Anterior cingulate cortex (tissue), 58 donors: ENCODE measurements around the gene AGT.
A peak's percentile ranks its signal among the peaks of the same experiment; 100 is the strongest.
"Not testable (repeated sequence)": the region's sequence is repeated elsewhere in the genome, so short reads cannot be mapped to it uniquely, and the experiment has no call there.

Source experiments
- DNase-seq, 58 donors: peaks; one replicate each; lab custom pipeline; 2025; lab: John Stamatoyannopoulos, UW

The AGT gene

DNA sequence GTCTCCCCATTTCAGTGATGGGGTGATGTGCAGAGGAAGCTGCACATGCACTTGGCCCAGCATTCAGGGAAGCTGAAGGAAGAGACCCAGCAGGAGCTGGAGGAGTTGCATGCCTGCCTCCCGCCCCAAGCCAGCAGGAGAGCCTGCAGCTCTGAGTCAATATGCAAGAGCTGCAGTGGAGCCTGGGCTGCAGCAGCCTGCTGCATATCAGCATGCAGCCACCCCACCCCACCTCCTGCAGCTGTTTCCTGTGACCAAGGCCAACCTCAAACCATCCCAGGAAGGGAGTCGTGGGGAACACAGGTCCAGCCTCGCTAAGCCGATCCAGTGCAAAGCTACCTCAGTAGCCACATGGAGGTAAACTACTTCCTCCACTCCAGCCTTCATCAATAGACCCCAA, 18.9 kb downstream of the AGT start:
- no peak for DNase-seq

DNA sequence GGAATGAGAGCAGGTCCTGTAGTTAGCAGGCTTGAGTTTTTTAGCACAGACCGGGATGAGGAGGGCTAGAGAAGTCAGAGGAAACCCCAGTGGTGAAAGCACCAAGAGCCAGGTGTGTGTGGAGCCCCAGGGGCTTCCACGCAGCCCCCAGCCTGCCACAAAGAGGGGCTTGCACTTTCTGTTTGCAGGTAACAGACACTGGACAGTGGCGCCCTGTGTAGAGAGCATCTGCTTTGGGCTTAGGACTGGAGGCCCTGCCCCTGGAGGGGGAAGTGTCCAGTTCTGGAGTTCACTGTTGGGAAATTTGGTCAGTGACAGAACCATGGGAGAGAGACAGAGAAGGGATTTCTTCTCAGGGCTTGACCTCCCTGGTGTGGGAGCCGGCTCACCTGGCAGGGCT, 19.5 kb downstream of the AGT start:
- DNase-seq: no peak

DNA sequence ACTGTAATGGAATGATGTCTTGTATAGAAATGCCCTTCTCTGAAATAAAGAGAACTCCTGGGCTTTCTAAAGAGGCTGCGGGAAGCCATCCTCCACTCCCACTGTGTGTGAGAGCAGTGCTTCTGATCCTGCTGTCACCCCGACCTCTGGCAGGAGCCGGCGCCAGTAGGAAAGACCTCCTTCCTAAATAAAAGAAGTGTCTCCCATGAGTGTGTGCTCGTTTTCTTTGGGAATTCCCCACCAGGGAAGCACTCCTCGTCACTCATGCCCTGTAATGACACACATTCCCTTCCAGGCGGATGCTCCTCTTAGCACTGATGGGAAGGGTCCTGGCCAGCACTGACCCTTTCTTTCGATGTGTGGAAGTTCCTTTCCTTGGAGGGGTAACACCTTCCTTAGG, 20.1 kb downstream of the AGT start:
- peak in 1 of 58 donors; percentile 11 for DNase-seq

DNA sequence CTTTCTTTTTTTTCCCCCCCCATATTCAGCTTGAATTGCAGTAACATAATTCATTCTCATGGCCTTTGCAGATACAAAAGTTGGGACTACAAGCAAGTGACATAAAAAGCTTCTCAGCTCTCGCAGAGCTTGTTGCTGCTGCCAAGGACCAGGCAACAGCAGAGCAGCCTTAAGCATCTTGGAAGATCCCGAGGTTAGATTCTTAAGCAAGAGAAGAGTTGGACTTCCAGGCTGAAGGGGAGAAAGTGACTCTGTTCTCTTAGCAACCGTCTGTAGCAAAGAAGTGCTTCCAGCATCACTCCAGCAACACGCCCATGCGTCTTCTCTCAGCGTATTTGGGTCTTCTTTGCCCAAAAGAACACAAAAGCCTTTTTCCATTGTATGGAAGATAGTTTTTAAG, 20.7 kb downstream of the AGT start:
- peak in 14 of 58 donors; percentile 17 to 64 (median 46) for DNase-seq

DNA sequence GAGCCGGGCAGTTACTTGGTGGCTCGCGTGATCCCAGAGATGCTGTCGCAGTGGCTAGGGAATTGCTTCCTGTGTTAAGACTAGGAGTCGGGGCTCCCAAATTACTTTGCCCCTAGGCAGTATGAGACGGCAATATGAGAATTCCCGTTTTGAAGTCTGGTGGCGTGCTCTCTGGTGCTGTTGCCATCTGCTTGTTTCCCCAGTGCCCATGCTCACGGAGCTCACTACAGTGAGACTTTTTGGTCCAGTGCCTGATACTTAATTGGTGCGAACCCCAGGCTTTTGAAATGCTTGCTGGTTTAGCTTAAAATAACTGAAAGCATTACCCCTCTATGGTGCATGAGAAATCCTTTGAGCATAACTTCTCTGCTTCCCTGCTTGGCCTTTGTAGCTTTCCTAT, 22.3 kb downstream of the AGT start:
- peak in 2 of 58 donors; percentile 27 to 37 for DNase-seq

DNA sequence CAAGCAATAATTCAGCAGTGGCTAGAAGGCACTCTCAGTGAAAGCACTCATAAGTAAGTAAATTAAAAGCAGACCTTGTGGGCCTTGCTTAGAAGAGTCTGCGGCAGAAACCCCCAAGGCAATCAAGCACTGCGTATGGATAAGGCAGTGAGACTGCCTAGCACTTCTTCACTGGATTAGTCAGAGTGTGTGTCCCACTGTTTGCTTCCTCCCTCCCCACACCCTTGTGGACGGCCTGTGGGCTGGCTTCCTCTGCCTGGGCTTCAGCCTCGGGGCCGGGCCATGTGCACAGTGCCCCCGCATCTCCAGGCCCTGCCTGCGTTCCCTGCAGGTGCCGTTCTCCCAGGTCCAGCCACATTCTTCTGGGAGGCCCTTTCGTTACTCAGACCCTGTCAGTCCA, 23.8 kb downstream of the AGT start:
- DNase-seq: no peak

DNA sequence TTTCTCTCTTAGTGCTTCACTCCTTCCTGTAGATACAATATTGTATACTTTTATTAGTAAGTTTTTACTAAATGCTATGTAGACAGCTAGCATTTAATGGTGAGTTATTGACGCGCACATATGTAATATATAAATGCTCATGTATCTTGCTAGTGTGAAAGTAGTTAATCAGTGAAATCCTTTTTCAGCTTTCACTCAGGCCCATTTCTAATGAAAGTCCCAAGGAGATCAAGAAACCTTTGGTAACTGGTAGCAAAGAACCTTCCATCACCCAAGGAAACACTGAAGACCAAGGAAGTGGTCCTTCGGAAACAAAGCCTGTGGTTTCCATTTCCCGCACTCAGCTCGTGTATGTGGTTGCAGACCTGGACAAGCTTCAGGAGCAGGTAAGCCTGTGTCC, 27.2 kb downstream of the AGT start:
- no peak for DNase-seq

DNA sequence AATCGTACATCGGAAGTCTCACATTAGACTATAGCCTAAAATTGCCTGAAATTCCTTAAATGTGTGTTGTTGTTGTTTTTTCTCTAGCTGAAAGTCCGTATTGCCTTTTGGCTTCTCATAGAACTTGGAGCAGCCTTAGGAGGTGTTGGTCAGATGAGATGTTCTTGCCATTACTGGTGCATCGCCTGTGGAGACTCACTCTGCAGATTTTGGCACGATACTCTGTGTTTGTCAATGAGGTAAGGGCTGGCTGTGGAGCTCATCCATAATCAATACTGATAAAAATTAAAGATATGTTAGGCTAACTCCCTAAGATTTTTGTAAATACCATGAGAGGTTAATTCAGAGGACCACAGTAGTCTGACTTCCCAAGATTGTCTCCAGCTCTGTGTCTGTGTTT, 28.9 kb downstream of the AGT start:
- DNase-seq: no peak

DNA sequence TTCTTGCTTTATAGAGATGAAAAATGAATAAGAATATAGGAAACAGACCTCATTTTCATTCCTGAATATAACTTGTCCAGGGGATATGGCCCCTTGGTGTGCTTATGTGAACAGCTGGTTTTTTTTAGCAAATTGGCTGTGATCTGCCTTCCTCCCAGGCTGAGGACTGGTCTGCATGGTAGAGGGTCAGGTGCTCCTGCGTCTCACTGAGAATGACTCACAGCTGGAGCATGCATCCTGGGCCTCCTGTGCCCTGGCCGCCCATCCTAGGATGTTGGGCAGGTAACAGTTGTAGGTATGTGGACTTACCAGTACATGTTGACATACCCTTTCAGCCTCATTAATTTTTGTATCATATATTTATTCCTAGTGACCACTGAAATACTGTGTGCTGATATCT, 29.8 kb downstream of the AGT start:
- no peak for DNase-seq

DNA sequence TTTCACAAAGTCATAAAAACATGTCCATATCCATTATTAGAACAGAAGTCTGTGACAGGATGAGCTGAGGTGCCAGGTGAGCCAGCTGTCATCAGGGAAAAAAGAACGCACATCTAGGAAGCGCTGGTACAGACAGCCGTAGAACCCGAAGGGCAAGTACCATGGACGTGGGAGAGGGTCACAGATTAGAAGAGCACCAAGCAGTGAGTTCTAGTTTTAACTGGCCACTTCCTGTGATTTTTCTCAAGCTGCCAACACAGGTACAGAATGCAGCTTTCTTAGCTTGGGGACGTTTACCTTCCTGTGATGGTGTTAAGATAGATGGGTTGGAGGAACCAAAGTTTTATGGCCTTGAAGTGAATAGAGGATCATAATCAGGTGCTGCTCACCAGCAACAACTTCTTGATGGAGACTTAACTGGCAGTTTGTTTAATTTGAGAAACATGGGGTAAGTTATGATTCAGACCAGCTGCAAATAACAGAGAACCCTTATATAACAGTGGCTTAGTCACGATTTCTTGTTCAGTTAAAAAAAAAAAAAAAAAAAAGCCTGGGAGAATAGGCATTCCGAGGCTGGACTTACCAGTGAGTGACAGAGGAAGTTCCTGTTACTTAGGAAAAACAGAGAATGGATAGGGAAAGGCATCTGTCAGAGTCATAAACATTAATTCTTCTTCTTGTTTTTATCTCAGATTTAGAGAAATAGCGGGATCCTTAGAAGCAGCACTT, 30.9 kb downstream of the AGT start:
- DNase-seq: peak in 1 of 58 donors; percentile 21

DNA sequence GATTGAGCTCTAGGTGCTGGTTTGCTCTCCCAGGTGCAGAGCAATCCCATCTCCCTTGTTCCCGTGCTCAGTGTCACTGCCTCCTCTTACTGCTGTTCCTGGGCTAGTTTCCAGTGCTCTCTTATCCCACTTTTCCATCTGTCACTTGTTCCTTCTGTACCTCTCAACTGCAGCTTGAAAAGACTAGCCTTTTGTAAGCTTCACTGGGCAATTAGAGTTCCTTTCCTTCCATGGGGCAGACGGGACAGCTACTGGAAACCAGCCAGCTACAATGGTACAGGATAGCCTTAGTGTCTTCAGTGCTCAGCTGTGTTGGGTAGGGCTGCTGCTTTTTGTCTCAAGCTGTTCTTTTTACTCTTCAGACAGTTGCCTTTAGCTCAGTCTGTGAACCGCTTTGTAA, 31.6 kb downstream of the AGT start:
- DNase-seq: peak in 41 of 58 donors; percentile 11 to 83 (median 45)

DNA sequence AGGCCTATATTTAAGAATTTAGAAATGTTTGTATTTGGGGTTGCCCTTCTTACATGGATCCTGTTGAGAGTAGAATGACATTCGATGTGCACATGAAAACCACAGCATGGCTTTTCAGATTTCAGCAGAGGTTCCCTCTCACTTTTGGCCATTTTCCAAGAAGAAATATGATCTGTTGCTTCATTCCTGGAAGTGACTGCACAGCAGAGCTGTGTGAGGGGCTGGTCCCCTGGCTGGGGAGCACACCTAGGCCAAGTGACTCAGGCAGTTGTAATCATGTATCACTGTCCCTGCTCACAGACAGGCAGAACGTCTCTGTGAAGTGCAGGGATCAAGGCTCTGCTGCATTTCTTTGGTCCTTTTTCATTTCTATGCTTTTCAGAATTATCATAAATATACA, 32.3 kb downstream of the AGT start:
- no peak for DNase-seq

DNA sequence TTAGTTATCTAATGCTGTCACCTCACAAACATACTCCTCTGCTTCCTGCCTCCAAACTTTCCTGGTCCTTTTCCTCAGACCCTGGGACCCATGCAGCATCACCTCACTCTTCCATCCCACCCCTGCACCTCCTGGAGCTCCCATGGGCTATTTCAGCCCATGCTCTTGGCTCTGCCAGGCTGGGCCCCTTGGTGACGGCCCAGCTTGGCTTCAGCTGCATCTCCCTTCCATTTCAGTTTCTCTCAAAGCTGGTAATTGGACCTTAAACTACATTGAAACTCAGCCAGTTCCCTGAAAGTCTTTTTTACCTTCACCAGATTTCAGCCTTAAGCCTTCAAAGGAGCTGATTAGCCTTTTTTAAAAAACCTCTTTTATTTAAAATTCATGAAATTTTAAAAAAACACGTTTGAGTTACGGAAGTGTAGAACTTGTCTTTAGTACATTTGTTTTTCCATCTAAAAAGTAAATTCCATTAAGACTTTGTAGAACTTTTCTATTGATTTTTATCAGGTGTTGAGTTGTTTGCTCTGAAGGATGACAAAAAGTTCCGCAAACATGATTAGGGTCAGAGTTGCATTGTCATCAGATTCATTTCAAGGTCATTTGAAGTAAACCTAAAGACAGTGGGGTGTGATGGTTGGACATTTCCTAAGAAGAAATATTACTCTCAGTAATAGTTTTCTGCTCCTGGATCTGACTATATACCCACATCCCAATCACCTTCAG, 33.5 kb downstream of the AGT start:
- DNase-seq: peak in 1 of 58 donors; percentile 6

DNA sequence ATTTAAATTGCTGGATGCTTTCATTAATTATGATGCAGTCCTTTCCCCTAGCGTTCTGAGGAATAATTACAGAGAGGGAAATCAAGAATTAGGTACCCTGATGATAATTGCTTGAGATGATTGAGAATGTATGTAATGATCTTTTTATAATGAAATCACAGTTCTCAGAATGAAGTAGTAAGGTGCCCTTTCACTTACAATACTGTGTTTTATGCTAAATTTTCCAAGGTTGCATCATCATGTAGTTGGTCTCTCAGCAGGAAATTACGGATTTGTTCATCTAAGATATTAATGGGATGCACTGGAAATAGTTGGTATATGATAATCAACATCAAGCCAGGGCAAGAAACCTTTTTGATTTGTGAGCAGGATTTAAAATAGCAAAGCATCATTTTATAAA, 34.1 kb downstream of the AGT start:
- no peak for DNase-seq

DNA sequence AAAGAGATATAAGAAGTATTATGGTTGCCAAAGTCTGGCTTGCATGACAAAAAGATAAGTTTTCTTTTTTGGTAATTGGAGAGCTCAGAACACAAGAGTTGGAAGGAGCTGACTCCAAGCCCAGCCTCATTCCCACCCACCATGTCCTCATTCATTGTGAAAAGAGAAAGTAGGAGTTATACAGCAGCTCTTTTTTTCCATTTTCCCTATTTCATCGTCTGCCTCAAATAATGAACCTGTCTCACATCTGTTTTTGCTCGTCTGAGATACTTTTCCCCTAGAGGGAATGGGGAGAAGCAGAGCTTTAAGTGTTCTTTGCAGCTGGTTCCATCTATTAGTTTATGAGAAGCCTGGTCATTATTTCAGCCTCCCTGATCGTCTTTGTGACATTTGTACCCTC, 34.7 kb downstream of the AGT start:
- DNase-seq: peak in 2 of 58 donors; percentile 18 to 44

DNA sequence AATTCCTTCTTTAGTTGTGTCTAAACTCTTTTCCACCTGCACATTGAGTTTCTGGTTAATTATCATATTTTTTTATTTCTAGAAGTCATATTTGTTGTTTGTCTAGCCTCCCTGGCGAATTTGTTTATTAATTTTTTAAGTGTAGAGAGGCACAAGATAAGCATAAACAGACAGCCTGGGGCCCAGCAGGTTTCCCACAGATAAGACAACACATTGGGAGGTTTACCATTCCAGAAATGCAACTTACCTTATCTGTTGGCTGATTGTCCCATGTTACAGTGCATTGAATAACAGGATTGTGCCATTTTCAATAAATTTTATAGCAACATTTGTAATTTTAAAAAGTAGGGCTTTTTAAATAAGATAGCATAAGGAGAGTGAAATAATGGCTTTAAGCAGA, 36.7 kb downstream of the AGT start:
- DNase-seq: no peak

DNA sequence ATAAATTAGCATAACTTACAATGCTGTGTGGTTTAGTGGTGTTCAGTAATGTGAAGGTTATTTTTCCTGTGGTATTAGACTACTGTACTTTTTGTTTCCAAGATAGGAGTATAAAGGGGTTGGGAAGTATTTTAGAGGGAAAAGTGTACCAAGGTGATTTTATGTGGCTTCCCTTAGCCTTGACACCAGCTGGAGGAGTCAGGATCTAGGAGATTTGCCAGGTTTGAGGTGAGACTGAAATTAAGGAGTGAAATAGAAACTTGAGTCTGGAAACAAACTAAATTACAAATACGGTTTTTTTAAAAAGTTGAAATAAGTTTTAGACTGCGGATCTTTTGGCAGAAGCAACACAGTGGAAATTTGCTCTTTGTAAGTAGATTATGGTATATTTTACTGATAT, 39.3 kb downstream of the AGT start:
- no peak for DNase-seq

DNA sequence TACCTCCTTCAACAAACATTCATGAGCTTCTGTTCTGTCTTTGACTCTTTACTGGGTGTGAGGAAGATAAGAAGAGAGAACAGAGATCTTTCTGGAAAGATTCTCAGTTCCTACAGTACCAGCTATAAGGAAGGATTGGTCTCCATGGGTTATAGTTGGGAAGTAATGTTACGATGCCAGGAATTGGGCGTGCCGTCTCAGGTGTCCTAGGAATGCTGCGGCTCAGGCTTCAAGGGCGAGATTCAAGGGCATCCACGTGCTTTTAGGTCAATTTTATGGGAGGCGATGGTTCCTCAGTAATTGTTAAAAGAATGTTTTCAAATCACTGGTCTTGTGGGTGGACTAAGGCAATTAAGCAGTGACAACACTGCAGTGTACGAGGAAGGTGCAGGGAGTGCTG, 44.4 kb downstream of the AGT start:
- no peak for DNase-seq

DNA sequence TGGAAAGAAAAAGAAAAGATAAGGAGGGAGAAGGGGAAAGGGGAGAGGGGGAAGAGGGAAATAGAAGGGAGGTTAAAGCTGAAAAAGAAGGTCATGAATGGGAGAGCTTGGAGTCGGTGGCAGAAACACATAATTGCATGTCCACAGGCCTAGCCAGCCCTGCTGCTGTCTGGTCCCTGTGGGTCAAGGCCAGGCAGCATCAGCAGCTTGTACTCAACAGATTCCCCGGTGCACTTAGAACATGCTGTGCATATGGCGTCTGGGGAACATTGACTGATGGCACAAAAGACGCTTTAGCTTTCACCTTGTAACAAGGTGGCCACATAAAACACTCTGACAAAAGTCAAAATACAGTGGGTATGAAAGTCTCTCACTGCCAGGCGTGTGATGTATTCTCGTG, 45.7 kb downstream of the AGT start:
- DNase-seq: no peak

DNA sequence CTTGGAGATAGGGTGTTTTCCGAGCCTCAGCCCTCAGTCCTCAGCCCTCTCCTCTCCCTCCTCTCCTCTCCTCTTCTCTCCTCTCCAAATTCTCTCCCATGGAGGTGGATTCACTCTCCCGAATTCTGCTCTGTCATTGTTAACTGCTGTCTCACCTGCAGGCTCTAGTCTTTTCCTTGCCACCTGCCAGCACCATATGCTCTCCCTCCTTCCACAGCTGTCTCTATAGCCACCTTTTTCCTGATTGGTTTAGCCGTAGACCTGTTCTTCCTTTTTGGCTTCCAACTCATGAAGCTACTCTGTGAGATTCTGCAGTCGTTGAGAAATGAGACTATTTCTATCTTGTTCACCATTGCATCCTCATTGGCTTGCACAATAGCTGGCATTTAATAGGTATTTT, 51.9 kb downstream of the AGT start:
- DNase-seq: peak in 1 of 58 donors; percentile 11

DNA sequence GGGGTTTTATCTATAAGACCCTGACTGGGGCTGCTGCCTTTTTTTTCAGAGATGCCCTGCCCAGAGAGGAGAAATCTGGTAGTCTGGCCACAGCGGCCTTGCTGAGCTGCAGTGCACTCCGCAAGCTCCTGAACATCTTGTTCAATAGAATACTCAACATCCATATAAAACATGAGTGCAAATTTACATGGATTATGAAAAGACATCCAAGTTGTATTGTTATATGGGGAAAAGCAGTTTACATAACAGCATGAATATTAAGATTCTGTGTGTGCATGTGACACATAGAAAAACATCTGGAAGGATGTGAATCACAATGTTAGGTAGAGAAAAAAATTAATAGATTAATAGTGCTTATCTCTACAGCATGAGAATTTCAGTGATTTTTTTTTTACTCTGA, 55.2 kb downstream of the AGT start:
- no peak for DNase-seq

DNA sequence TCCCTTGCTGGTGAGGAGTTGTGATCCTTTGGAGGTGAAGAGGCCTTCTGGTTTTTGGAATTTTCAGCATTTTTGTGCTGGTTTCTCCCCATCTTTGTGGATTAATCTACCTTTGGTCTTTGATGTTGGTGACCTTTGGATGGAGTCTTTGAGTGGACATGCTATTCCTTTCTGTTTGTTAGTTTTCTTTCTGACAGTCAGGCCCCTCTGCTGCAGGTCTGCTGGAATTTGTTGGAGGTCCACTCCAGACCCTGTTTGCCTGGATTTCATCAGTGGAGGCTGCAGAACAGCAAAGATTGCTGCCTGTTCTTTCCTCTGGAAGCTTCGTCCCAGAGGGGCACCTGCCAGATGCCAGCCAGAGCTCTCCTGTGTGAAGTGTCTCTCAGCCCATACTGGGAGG, 55.8 kb downstream of the AGT start:
- not testable (repeated sequence) for DNase-seq
